Epithelial cell of proximal tubule (primary cell): ENCODE measurements around the gene ATG9B. TPM values are rescaled to one million over a fixed set of nuclear protein-coding genes. Genes with fewer than 3 reads are reported as not detected.

Experiments used
- DNase-seq: peaks from one replicate; pipeline ENCODE4 v3.0.0-alpha.2; 2011; ENCODE audit warnings: low read depth
- H3K4me3 ChIP-seq: 2 replicates; pipeline ENCODE4 v1.5.1; 2011; ENCODE audit warnings: low read depth, mild to moderate bottlenecking, low read length
- CTCF ChIP-seq: conservative IDR thresholded peaks from 2 replicates; pipeline ENCODE4 v1.5.1; 2012; ENCODE audit warnings: low read depth, mild to moderate bottlenecking, low read length
- total RNA-seq: library from RNA; depleted of rRNA; stranded (reverse); fragments of >200 nt; gene quantifications from 2 replicates; pipeline ENCODE4 v1.2.3, GENCODE V29; 2015

Gene ATG9B
- total RNA-seq, 1 donor from 2014 or later, result 1.1 TPM

GRCh38 chr7:150994141-150994837 lies 30.0 kb downstream of the ATG9B start:
- no peak for DNase-seq
- no peak overlapping the region for H3K4me3 ChIP-seq
- TF ChIP-seq CTCF, result no peak

- DNase-seq, result no peak
- H3K4me3 ChIP-seq, result no peak overlapping the region
- TF ChIP-seq CTCF, result no peak
These were observed 30.8 kb downstream of the ATG9B start for GRCh38 chr7:150993511-150993910.

GRCh38 chr7:150992833-150993302 lies 31.4 kb downstream of the ATG9B start:
- no peak for TF ChIP-seq CTCF
- H3K4me3 ChIP-seq, result no peak overlapping the region
- no peak for DNase-seq

- no peak for TF ChIP-seq CTCF
- H3K4me3 ChIP-seq, result no peak overlapping the region
- no peak for DNase-seq
These were observed 32.1 kb downstream of the ATG9B start for GRCh38 chr7:150992051-150992640.

- H3K4me3 ChIP-seq, result no peak within 1 kb of the TSS
- DNase-seq, result no peak
- no peak for TF ChIP-seq CTCF
These were observed 33.7 kb downstream of the ATG9B start, which contains the start of gene NOS3 for GRCh38 chr7:150990416-150991186. Gene NOS3, plus strand, starts transcription at chr7:150991017. Its CDS starts 2,787 bp downstream, at chr7:150993804.

- H3K4me3 ChIP-seq, result no peak overlapping the region
- no peak for TF ChIP-seq CTCF
- DNase-seq, result no peak
These were observed 34.8 kb downstream of the ATG9B start for GRCh38 chr7:150989456-150989855.
